ENCODE data around the gene REXO2. TPM values are rescaled to one million over a fixed set of nuclear protein-coding genes. Genes with fewer than 3 reads are reported as not detected.

The REXO2 gene
- total and polyA plus RNA-seq, 3 experiments from 2014 or later: 52.9 to 79.8 (median 77.7) TPM

GRCh38 chr11:114478768-114479167 lies 39.5 kb downstream of the REXO2 start:
- POLR2A ChIA-PET: no interaction called here
- H3K9me3 Mint-ChIP-seq: no peaks in the 10 kb centered on the region

GRCh38 chr11:114479331-114479730 lies 40.1 kb downstream of the REXO2 start:
- Mint-ChIP-seq H3K36me3 (peaks cover 0 to 5% (median 0%) of the 10 kb centered on the region in 3 donors), H3K9me3 (no peaks in the 10 kb centered on the region), H3K4me1 (no peaks in the 10 kb centered on the region), H3K4me3 (no peak overlapping the region), H3K27ac (no peak overlapping the region), H3K27me3 (peaks cover 9 to 10% of the 10 kb centered on the region in 2 donors)
- Histone ChIP-seq H3K27me3 (ENCODE audit: insufficient read depth, low read length, poor library complexity, severe bottlenecking) (no peaks in the 10 kb centered on the region), H3K4me1 (ENCODE audit: insufficient read depth, low read length) (no peaks in the 10 kb centered on the region), H3K27ac (ENCODE audit: low read depth, low read length) (no peak overlapping the region), H3K9me3 (ENCODE audit: low read length) (no peaks in the 10 kb centered on the region), H3K4me3 (ENCODE audit: low read length) (no peak overlapping the region), H3K36me3 (ENCODE audit: insufficient read depth, low read length) (no peaks in the 10 kb centered on the region)
- POLR2A ChIA-PET: no interaction called here
- no peak for DNase-seq
- CTCF ChIA-PET: no interaction called here

More at GRCh38 chr11:114478768-114479167, 39.5 kb downstream of the REXO2 start:
- no peaks in the 10 kb centered on the region for H3K36me3 ChIP-seq (ENCODE audit: insufficient read depth, low read length)
- H3K27ac ChIP-seq (ENCODE audit: low read depth, low read length): no peak overlapping the region
- no peak overlapping the region for H3K27ac Mint-ChIP-seq
- H3K36me3 Mint-ChIP-seq: peaks cover 0 to 5% (median 0%) of the 10 kb centered on the region in 3 donors
- DNase-seq: no peak
- no peaks in the 10 kb centered on the region for H3K4me1 Mint-ChIP-seq
- no peaks in the 10 kb centered on the region for H3K9me3 ChIP-seq (ENCODE audit: low read length)
- H3K27me3 ChIP-seq (ENCODE audit: insufficient read depth, low read length, poor library complexity, severe bottlenecking): no peaks in the 10 kb centered on the region
- no peak overlapping the region for H3K4me3 ChIP-seq (ENCODE audit: low read length)
- H3K4me3 Mint-ChIP-seq: no peak overlapping the region
- CTCF ChIA-PET: no interaction called here
- peaks cover 12 to 14% of the 10 kb centered on the region in 2 donors for H3K27me3 Mint-ChIP-seq
- H3K4me1 ChIP-seq (ENCODE audit: insufficient read depth, low read length): no peaks in the 10 kb centered on the region

- no peak for DNase-seq
- no peaks in the 10 kb centered on the region for H3K4me1 Mint-ChIP-seq
- CTCF ChIA-PET: no interaction called here
- Histone ChIP-seq H3K4me3 (ENCODE audit: low read length) (no peak overlapping the region), H3K9me3 (ENCODE audit: low read length) (no peaks in the 10 kb centered on the region), H3K4me1 (ENCODE audit: insufficient read depth, low read length) (no peaks in the 10 kb centered on the region), H3K27ac (ENCODE audit: low read depth, low read length) (no peak overlapping the region), H3K27me3 (ENCODE audit: insufficient read depth, low read length, poor library complexity, severe bottlenecking) (no peaks in the 10 kb centered on the region), H3K36me3 (ENCODE audit: insufficient read depth, low read length) (no peaks in the 10 kb centered on the region)
- POLR2A ChIA-PET: no interaction called here
- H3K27me3 Mint-ChIP-seq: peaks cover 0 to 7% of the 10 kb centered on the region in 2 donors
- H3K4me3 Mint-ChIP-seq: no peak overlapping the region
- peaks cover 0 to 5% (median 5%) of the 10 kb centered on the region in 3 donors for H3K36me3 Mint-ChIP-seq
- peaks cover 0 to 1% (median 0%) of the 10 kb centered on the region in 5 donors for H3K9me3 Mint-ChIP-seq
- H3K27ac Mint-ChIP-seq: peak overlapping the region in 1 of 8 donors; percentile 48
Measured at GRCh38 chr11:114482114-114482513, 42.8 kb downstream of the REXO2 start.

- H3K36me3 ChIP-seq (ENCODE audit: insufficient read depth, low read length): no peaks in the 10 kb centered on the region
- H3K27me3 Mint-ChIP-seq: peaks cover 2 to 7% of the 10 kb centered on the region in 2 donors
- no peaks in the 10 kb centered on the region for H3K27me3 ChIP-seq (ENCODE audit: insufficient read depth, low read length, poor library complexity, severe bottlenecking)
- H3K4me1 ChIP-seq (ENCODE audit: insufficient read depth, low read length): no peaks in the 10 kb centered on the region
- H3K27ac ChIP-seq (ENCODE audit: low read depth, low read length): no peak overlapping the region
- no peak for DNase-seq
- ChIA-PET POLR2A (no interaction called here), CTCF (no interaction called here)
- H3K4me3 ChIP-seq (ENCODE audit: low read length): no peak overlapping the region
- H3K36me3 Mint-ChIP-seq: peaks cover 0 to 13% (median 5%) of the 10 kb centered on the region in 3 donors
- no peak overlapping the region for H3K27ac Mint-ChIP-seq
- H3K9me3 ChIP-seq (ENCODE audit: low read length): no peaks in the 10 kb centered on the region
- no peaks in the 10 kb centered on the region for H3K4me1 Mint-ChIP-seq
- H3K4me3 Mint-ChIP-seq: no peak overlapping the region
- peaks cover 0 to 4% (median 1%) of the 10 kb centered on the region in 5 donors for H3K9me3 Mint-ChIP-seq
Measured at GRCh38 chr11:114483929-114484328, 44.7 kb downstream of the REXO2 start.

GRCh38 chr11:114496915-114497314 lies 57.6 kb downstream of the REXO2 start:
- no peak overlapping the region for H3K4me3 ChIP-seq (ENCODE audit: low read length)
- no peaks in the 10 kb centered on the region for H3K4me1 Mint-ChIP-seq
- H3K4me1 ChIP-seq (ENCODE audit: insufficient read depth, low read length): no peaks in the 10 kb centered on the region
- no peak overlapping the region for H3K27ac ChIP-seq (ENCODE audit: low read depth, low read length)
- no peaks in the 10 kb centered on the region for H3K36me3 ChIP-seq (ENCODE audit: insufficient read depth, low read length)
- no peak for DNase-seq
- H3K4me3 Mint-ChIP-seq: no peak overlapping the region
- H3K27me3 ChIP-seq (ENCODE audit: insufficient read depth, low read length, poor library complexity, severe bottlenecking): no peaks in the 10 kb centered on the region
- H3K36me3 Mint-ChIP-seq: no peaks in the 10 kb centered on the region
- POLR2A ChIA-PET: no interaction called here
- peaks cover 2 to 9% (median 5%) of the 10 kb centered on the region in 5 donors for H3K9me3 Mint-ChIP-seq
- no peaks in the 10 kb centered on the region for H3K9me3 ChIP-seq (ENCODE audit: low read length)
- H3K27me3 Mint-ChIP-seq: peaks cover 0 to 8% of the 10 kb centered on the region in 2 donors
- H3K27ac Mint-ChIP-seq: no peak overlapping the region
- CTCF ChIA-PET: no interaction called here

GRCh38 chr11:114499756-114500155 lies 60.5 kb downstream of the REXO2 start:
- Mint-ChIP-seq H3K36me3 (peaks cover 0 to 4% (median 0%) of the 10 kb centered on the region in 3 donors), H3K27ac (no peak overlapping the region), H3K4me3 (no peak overlapping the region), H3K4me1 (no peaks in the 10 kb centered on the region), H3K9me3 (peaks cover 0 to 4% (median 2%) of the 10 kb centered on the region in 5 donors), H3K27me3 (peaks cover 0 to 21% of the 10 kb centered on the region in 2 donors)
- POLR2A ChIA-PET: no interaction called here
- no peaks in the 10 kb centered on the region for H3K9me3 ChIP-seq (ENCODE audit: low read length)
- no peaks in the 10 kb centered on the region for H3K27me3 ChIP-seq (ENCODE audit: insufficient read depth, low read length, poor library complexity, severe bottlenecking)
- no peaks in the 10 kb centered on the region for H3K4me1 ChIP-seq (ENCODE audit: insufficient read depth, low read length)
- CTCF ChIA-PET: no interaction called here
- H3K36me3 ChIP-seq (ENCODE audit: insufficient read depth, low read length): no peaks in the 10 kb centered on the region
- no peak overlapping the region for H3K4me3 ChIP-seq (ENCODE audit: low read length)
- no peak overlapping the region for H3K27ac ChIP-seq (ENCODE audit: low read depth, low read length)
- no peak for DNase-seq

Other genes starting within 250 kb of the REXO2 start
- gene NNMT, start 143.1 kb upstream of the REXO2 start, total RNA-seq: not detected
- not detected for gene NNMT, start 143.1 kb upstream of the REXO2 start, polyA plus RNA-seq
- gene C11orf71, start 39.0 kb upstream of the REXO2 start, total RNA-seq: 1 to 10 TPM; 8.2 to 9.3 TPM
- gene C11orf71, start 39.0 kb upstream of the REXO2 start, polyA plus RNA-seq: 10.0 TPM
- gene RBM7, start 38.8 kb upstream of the REXO2 start, total RNA-seq: 10 to 100 TPM; 35.7 to 37.7 TPM
- gene RBM7, start 38.8 kb upstream of the REXO2 start, polyA plus RNA-seq: 23.1 TPM
- gene NXPE1, start 120.4 kb downstream of the REXO2 start, total RNA-seq: not detected
- gene NXPE1, start 120.4 kb downstream of the REXO2 start, polyA plus RNA-seq: not detected
- not detected for gene NXPE4, start 156.3 kb downstream of the REXO2 start, total RNA-seq
- not detected for gene NXPE4, start 156.3 kb downstream of the REXO2 start, polyA plus RNA-seq
- gene NXPE2, start 239.1 kb downstream of the REXO2 start, total RNA-seq: not detected
- gene NXPE2, start 239.1 kb downstream of the REXO2 start, polyA plus RNA-seq: not detected

All from CD8-positive, alpha-beta memory T cell (primary cell).